ENCODE results near the gene ZNF785.
"Not testable (repeated sequence)": the region's sequence is repeated elsewhere in the genome, so short reads cannot be mapped to it uniquely, and the experiment has no call there.

Gene ZNF785

DNA sequence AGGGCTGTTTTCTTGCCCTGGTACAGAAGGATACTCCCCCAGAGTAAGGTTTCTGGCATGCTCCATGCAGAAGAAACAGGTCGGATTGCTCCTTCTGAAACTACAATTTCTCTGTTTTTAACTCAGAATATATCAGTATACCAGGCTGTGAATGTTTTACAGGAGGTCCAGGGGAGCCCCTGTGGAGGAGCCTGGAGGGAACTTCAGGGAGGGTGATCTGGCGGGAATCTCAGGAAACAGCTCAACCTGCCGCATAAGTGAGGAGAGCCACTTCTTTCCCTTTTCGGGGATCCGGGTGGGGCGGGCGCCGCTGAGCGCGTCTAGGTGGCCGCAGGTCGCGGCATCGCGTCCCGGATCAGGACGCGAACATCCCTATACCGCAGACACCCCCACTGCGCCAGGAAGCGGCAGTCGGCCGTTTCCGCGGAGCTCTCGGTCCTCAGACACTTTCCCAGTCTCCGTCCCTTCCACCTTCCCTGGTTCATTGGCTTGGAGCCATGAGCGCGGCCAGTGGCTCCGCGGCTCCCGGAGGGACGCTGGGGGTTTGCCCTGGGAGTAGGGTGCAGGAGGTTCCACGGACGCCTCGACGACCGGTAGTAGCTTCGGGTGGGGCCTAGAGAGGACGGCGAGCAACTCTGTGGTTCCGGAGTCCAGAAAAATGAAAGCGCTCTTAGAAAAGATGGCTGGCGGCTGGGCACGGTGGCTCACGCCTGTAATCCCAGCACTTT, 24.2 kb downstream of the ZNF785 start:
- DNase-seq: no peak

DNA sequence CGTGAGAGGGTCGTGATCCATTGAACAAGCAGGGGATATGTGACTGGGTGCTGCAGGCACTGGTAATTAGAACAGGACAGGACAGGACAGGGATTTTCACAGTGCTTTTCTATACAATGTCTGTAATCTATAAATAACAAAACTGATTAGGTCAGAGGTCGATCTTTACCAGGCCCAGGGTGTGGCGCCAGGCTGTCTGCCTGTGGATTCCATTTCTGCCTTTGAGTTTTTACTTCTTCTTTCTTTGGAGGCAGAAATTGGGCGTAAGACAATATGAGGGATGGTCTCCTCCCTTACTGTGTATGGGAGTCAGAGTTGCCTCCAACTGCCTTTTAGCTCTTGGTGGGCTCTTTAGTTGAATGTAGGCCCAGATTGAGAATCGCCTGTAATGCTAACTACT, 25.8 kb downstream of the ZNF785 start:
- no peak for DNase-seq

DNA sequence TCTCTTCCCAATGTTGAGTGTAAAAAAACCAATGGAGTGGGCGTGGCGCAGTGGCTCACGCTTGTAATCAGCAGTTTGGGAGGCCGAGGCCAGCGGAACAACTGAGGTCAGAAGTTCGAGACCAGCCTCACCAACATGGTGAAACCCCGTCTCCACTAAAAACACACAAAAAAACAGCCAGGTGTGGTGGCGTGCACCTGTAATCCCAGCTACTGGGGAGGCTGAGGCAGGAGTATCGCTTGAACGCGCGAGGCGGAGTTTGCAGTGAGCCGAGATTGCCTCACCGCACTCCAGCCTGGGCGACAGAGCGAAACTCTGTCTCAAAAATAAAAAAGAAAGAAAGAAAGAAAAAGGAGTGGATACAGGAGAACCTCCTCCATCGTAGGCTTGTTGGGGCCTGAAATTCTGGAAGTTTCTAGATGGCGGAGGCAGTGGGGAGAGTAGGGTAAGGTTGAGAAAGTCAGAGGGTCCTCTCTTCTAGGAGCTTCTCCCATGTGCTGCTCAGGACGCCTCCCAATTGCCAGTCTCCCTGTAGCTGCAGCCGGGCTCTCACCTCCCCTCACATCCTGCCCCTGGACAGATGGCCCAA, 26.6 kb downstream of the ZNF785 start:
- no peak for DNase-seq

DNA sequence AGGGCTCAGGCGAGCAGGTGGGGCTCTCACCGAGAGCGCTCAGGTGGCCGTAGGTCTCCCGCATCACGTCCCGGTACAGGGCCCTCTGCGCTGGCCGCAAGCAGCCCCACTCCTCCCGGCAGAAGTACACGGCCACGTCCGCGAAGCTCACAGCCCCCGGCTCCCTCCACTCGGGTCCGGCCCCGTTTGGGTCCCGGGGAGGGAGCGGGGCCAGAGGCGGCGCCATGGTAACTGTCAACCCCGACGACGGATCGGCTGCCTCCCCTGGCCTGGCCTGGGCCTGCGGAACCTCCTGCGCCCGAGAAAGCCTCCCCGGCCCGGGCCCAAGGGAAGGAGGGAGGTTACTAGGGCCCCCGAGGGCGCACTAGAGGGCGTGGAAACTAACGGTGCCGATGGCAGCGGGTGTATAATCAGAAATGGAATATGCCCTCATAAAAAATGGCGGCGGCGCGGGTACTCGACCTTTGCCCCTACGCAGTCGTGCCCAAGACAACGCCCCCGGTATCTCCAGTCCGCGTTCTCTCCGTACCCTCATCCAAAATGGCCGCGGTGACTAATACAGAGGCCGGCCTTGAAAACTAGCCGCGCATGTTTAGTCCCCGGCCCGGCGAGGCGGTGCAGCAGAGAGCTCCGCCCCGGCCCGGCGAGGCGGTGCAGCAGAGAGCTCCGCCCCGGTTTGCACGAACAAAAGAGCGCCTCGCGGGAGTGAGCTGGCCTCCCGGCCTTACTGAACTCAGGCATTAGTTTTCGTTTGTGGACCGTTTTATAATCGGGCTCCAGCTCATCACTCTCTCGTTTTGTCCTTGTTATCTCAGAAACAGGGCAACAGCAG, 27.3 kb downstream of the ZNF785 start, which contains the start of gene ZNF764:
ZNF764 (minus strand) TSS at position 418 of the 832 bp plus-strand sequence; CDS start at position 226, 192 bp downstream.
- DNase-seq: peak; percentile 97

DNA sequence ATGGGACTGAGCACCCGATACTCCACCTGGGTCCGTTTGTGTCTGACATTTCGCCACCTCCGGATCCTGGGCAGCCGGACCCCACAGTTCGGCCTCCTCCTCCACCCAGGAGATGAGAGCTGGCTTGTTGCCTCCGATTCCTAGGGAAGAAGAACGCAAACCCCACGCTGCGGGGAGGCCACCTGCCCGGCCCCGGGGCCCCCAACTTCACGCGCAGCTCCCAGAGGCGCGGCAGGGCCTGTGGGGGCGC, 27.9 kb downstream of the ZNF785 start:
- no peak for DNase-seq

DNA sequence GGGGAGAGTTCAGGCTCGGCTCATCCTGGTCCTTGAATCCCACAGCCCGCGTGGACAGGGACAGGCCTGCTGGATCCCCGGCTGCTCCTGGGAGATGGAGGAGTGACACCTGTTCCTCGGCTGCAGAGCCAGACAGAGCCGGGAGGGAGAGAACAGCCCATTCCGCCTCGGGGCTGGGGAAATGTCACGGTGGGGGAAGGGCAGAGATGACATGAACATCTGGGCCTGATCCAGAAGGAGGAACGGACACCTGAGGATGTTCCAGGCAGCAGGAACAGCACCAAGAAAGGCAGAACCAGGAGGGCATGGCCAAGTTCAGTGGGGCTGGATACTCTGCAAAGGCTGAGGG, 29.4 kb downstream of the ZNF785 start:
- DNase-seq: no peak

DNA sequence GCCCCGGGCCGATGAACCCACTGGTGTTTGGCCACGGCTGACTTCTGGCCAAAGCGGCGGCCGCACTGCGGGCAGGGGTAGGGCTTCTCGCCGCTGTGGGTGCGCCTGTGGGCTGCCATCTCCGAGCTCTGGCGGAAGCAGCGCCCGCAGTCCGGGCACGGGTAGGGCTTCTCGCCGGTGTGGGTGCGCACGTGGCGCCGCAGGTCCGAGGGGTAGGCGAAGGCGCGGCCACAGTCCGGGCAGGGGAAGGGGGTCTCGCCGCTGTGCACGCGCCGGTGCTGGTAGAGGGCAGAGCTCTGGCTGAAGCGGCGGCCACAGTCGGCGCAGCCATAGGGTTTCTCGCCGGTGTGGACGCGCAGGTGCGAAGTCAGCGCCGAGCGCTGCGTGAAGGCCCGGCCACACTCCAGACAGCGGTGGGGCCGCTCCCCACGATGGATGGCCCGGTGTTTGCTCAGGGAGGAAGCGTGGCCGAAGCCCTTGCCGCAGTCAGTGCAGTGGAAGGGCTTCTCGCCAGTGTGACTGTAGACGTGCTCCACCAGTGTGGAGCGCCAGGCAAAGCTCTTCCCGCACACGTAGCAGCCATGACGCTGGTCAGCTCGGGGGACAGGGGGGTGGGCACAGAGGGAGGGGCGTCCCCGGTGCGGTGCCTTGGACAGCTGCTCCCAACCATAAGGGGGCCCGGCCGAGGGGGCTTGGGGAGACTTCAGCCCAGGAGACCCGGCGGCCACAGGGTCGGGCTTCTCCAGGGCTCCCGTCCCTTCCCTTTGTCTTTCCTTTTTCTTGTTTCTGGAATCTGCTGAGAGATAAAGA, 30.0 kb downstream of the ZNF785 start:
- no peak for DNase-seq

DNA sequence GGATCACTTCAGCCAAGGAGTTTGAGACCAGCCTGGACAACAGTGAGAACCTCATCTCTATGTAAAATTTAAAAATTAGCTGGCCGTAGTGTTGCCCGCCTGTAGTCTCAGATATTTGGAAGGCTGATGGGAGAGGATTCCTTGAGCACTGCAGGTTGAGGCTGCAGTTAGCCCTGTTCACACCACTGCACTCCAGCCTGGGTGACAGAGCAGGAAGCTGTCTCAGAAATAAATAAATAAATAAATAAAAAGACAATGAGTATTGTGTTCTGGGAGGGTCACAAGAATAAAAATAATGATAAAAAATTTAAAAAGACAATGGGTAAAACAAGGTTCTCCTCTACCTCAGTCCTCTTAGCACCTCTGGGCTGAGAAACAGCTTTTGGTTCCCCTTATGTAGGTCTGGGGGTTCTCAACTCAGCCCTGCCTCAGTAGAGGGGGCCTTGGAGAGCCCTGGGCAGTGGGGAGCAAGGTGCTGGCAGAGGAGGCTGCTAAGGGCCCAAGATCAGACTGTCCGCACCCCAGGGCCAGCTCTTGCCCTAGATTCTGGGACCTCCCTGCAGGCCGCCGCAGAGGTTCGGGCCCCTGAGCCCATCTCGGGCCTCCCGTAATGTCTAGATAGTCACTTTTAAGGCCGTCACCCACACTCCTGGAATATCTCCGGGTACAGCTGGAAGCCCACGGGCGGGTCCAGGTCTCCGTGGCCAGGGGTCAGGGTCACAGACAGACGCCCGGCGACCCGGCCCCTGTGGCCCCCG, 30.8 kb downstream of the ZNF785 start:
- DNase-seq: no peak

DNA sequence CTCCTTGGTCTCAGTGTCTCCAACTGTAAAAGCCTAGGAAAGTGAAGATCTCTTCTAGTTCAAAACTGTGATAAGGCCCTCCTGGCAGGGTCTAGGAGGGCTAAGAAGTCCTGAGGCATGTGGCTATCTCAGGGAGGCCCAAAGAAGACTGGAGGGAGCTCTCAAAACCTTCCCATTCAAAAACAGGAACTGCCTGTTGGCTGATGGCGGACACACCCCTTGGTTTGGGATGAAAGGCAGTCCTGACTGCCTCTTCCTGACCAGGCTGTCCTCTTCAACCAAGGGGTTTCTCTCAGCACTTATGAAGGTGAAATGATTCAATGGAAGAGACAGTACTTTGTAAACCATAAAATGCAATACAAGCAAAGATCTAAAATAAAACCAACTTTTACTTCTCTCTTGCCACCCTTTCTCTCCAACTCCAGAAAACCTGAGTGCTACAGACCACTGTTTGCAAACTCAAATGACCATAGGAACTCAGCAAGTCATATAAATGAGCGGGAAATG, 32.1 kb downstream of the ZNF785 start:
- DNase-seq: no peak

DNA sequence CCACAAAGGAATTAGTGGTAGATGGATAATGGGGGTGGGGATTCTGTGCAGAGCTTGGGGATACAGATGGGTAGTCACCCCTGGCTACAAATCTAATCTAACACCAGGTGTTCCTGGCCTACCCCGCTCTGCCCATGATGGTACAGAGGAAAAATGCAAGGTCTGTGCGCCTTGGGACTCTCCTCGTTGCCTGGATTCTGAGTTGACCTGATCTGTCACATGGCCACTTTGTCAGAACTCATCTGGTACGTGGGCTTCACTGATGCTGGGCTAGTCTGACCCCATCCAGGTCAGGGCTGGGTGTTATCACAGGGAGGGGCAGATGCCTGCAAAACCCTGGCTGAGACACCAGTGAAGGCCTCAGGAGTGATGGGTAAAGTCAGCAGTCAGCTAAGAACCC, 32.5 kb downstream of the ZNF785 start:
- DNase-seq: no peak

DNA sequence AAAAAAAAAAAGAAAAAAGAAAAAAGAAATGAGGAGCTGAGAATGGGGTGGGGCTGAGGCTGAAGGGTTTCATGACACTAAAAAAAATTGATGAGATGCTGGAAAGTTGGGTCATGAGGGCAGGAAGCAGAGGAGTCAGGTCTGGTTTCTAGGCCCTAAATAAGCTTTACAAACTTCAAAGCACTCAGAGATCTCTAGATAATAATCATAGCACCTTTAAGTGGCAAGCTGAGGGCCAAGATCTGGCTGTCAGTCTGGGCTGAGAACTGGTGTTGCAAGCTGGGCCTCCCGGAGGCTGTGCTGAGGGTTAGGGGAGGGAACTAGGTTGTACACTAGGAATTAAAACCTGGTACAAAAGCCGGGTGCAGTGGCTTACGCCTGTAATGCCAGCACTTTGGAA, 33.7 kb downstream of the ZNF785 start:
- no peak for DNase-seq

DNA sequence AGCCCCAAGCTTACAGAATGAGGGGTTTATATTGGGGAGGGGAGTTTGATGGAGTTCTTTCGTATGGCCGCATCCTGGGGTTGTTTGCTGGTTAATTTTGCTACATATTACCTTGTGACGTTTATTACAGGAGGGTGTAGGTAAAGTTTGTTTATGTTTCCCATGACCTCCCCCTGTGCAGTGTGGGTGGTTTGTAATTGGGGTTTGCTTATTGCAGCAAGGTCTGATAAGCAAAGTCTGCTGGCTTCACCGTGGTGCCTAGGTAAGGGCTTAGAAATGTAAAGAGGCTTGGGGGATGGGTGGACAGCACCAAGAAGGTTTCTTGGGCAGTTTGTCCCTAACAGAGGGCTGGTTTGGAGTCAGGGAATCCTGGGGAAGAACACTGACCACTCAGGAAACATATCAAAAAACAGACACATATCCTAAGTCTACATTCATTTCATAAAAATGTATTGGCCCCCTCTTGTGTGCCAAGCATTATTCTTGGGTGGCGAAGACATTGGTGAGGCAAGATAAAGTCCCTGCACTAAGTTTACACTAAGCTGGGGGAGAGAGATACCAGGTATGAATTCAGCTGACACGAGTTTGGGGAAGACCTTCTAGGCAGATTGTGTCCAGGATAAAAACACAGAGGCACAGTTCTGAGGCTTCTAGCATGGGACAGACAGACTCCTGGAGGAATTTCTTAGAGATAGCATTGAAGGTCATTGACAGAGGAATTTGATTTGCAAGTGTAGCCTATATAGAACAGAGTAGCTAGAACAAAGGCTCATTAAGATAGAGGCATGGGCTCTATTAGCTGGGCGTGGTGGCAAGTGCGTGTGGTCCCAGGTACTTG, 36.9 kb downstream of the ZNF785 start:
- no peak for DNase-seq

DNA sequence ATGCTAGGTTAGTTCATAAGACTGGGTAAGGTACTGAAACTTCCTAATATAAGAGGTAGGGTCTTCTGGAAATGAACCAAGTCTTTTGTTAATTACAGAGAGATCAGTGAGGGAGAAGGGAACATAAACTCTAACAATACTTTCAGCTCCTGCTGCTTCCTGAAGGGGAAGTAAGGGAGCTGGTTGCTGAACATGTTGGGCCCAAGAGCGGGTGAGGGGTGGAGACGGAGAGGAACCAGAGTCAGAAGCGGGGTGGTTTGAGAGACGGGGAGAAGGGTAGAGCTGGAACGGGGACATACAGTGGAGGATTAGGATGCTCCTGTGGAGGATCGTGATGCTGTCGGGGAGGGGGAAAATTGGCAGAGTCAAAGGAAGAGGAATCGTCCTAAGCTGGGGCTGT, 39.4 kb downstream of the ZNF785 start:
- no peak for DNase-seq

DNA sequence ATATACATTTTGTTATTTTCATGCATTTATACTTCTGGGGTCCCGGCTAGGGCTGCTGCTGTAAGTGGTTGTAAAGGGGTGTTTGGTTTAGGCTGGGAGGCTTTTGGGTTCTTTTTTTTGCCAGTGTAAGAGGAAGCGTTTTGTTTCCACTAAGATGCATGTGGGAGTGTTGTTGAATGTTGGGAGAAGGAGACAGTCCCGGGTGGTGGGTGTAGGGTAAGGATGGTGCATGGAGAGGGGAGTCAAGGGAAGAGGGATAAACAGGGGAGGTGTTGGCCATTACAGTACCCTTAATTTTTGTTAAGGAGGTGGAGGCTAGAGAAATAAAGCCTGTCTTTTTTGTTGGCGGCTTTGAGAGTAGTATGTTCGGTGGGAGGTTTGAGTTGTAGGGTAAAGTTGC, 42.4 kb downstream of the ZNF785 start:
- no peak for DNase-seq

DNA sequence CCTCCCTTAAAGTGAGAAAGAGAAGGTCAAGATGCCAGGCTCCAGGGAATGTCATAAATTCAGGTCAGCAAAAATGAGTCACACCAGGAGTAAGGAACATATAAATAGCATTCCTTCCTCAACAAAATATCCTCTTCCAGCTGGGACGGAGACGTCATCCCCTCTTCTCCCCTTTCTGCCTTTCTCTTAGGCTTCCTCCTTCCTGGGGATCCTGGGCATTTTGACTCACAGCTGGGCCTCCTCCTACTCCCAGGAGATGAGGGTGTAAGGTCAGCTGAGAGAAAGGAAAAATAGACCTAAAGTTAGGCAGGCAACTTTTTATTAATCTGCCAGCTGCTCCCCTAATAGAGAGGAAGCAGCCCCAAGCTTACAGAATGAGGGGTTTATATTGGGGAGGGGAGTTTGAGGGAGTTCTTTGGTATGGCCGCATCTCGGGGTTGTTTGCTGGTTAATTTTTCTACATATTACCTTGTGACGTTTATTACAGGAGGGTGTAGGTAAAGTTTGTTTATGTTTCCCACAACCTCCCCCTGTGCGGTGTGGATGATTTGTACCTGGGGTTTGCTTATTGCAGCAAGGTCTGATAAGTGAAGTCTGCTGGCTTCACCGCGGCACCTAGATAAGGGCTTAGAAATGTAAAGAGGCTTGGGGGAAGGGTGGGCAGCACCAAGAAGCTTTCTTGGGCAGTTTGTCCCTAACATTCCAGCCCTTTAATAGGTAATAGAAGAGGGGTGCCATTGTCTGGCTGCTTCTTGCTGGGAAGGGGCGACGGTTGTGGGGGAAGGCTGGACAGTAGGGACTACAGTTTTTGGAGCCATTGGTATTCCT, 43.8 kb downstream of the ZNF785 start:
- no peak for DNase-seq

DNA sequence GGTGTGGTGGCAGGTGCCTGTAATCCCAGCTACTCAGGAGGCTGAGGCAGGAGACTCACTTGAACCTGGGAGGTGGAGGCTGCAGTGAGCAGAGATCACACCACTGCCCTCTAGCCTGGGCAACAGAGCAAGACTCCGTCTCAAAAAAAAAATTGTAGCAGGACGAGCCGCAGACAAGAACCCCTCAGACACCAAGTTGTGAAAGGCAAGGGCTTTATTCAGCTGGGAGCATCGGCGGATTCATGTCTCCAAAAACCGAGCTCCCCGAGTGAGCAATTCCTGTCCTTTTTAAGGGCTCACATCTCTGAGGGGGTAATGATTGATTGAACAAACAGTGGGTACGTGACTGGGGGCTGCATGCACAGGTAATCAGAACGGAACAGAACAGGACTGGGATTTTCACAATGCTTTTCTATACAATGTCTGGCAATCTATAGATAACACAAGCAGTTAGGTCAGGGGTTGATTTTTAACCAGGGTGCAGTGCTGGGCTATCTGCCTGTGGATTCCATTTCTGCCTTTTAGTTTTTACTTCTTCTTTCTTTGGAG, 44.5 kb downstream of the ZNF785 start:
- DNase-seq: not testable (repeated sequence)

DNA sequence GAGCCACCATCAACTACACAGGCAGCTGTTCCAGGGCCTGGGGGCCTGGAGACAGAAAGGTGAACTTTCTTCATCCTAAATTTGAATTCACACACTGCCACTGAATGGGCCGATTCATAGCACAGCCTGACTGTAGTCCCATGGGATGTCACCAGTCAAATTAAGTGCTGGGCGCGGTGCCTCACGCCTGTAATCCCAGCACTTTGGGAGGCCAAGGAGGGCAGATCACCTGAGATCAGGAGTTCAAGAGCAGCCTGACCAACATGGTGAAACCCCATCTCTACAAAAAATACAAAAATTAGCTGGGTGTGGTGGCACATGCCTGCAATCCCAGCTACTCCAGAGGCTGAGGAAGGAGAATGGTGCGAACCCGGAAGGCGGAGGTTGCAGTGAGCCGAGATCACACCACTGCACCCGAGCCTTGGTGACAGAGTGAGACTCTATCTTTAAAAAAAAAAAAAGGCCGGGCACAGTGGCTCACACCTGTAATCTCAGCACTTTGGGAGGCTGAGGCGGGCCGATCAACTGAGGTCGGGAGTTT, 45.4 kb downstream of the ZNF785 start:
- DNase-seq: not testable (repeated sequence)

DNA sequence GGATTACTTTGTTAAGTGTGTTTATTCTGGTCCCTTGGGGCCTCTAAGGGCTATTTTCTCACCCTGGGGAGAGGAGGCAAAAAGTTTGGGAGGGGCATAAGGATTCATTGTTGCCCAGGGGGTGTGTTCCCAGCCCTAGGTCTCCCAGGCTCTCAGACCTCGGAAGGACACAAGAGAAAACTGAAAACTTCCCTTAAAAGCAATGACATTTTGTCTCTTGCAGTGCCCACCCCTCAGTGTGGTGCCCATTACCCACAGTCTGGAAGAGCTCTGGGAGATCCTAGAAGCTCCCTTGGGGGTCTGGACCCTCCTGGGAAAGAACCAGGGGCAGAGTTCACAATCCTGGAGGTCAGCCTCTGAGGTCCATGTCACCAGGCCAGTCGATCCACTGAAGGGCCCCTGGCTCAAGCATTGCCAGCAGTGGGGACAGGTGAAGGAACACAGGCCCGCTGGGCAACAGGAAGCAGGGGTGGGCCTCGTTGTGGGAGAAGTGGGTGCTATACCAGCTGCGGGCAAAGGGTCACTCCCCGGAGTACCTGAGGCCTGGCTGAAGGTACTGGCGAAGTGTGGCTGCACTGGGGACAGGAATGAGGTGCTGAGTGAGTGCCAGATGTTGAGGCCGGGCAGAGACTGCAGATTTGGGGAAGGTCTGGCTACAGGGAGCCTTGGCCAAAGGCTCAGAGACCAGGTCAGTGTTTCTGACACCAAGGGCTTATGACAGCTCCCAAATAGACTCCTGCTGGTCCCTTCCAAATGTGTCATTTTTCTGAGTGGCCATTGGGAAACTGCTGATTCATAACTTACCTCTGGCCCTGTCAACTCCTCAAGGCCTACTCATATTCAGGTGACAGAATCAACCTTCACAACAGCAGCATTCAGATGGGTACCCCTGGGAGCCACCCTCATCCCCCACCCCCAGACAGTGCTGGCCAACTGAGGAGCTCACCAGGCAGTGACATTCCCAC, 46.2 kb downstream of the ZNF785 start:
- no peak for DNase-seq
